Panc1 (cell line): ENCODE measurements around the gene ALDOA.

Source experiments
- POLR2AphosphoS5 ChIP-seq: IDR thresholded peaks from 2 replicates; pipeline ENCODE4 v1.6.1; 2012; ENCODE audit warnings: mild to moderate bottlenecking, low read depth, low read length, moderate library complexity
- SIN3A ChIP-seq: IDR thresholded peaks from 2 replicates; pipeline ENCODE4 v1.6.1; 2012; ENCODE audit warnings: low read depth, mild to moderate bottlenecking, low read length, moderate library complexity, borderline replicate concordance; ENCODE audit not compliant: insufficient read depth
- TCF7L2 ChIP-seq: IDR thresholded peaks from 2 replicates; pipeline ENCODE4 v1.6.1; 2011; ENCODE audit warnings: mild to moderate bottlenecking, low read depth, low read length, inconsistent platforms
- TF ChIP-seq, protein P1 (sequence below): fragments of 450-650 bp; IDR thresholded peaks from 2 replicates; pipeline ENCODE4 v1.5.1; 2017; ENCODE audit warnings: mild to moderate bottlenecking
- TF ChIP-seq, protein P2 (sequence below), 2 experiments: IDR thresholded peaks; 2 replicates each; pipeline ENCODE4 v1.6.1; 2011 to 2012; ENCODE audit warnings: low read depth in 2 of 2, control low read depth in 1 of 2, low read length in 1 of 2, mild to moderate bottlenecking in 1 of 2, moderate library complexity in 1 of 2; ENCODE audit not compliant: insufficient read depth in 1 of 2

DNA sequence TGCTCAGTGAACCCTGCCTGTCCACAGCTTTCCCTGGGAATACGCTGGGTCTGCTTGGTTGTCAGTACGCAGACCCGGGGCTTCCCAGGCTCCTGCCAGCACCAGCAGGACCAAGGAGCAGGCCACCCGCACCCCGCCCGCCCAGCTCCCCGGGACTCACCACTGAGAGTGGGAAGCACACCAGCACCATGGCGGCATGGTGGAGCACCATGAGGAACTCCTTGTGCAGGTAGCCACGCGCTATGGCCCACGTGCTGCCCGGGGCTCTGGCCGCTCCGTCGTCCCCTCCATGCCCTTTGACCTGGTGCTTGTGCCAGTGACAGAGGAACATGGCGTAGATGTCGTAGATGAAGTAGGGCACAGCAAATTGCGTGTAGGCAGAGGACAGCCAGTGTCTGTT, 39.1 kb upstream of the ALDOA start:
- TF ChIP-seq, protein P1, sequence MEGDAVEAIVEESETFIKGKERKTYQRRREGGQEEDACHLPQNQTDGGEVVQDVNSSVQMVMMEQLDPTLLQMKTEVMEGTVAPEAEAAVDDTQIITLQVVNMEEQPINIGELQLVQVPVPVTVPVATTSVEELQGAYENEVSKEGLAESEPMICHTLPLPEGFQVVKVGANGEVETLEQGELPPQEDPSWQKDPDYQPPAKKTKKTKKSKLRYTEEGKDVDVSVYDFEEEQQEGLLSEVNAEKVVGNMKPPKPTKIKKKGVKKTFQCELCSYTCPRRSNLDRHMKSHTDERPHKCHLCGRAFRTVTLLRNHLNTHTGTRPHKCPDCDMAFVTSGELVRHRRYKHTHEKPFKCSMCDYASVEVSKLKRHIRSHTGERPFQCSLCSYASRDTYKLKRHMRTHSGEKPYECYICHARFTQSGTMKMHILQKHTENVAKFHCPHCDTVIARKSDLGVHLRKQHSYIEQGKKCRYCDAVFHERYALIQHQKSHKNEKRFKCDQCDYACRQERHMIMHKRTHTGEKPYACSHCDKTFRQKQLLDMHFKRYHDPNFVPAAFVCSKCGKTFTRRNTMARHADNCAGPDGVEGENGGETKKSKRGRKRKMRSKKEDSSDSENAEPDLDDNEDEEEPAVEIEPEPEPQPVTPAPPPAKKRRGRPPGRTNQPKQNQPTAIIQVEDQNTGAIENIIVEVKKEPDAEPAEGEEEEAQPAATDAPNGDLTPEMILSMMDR, result no peak
- no peak for TF ChIP-seq SIN3A
- no peak for TF ChIP-seq TCF7L2
- no peak for TF ChIP-seq POLR2AphosphoS5
- TF ChIP-seq, protein P2, sequence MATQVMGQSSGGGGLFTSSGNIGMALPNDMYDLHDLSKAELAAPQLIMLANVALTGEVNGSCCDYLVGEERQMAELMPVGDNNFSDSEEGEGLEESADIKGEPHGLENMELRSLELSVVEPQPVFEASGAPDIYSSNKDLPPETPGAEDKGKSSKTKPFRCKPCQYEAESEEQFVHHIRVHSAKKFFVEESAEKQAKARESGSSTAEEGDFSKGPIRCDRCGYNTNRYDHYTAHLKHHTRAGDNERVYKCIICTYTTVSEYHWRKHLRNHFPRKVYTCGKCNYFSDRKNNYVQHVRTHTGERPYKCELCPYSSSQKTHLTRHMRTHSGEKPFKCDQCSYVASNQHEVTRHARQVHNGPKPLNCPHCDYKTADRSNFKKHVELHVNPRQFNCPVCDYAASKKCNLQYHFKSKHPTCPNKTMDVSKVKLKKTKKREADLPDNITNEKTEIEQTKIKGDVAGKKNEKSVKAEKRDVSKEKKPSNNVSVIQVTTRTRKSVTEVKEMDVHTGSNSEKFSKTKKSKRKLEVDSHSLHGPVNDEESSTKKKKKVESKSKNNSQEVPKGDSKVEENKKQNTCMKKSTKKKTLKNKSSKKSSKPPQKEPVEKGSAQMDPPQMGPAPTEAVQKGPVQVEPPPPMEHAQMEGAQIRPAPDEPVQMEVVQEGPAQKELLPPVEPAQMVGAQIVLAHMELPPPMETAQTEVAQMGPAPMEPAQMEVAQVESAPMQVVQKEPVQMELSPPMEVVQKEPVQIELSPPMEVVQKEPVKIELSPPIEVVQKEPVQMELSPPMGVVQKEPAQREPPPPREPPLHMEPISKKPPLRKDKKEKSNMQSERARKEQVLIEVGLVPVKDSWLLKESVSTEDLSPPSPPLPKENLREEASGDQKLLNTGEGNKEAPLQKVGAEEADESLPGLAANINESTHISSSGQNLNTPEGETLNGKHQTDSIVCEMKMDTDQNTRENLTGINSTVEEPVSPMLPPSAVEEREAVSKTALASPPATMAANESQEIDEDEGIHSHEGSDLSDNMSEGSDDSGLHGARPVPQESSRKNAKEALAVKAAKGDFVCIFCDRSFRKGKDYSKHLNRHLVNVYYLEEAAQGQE (IDR thresholded peaks at IDR 0.05; ENCODE audit: insufficient read depth in 1 of 2, low read depth in 2 of 2, low read length in 1 of 2), result no peak
